ENCODE data around the gene FARS2.

FARS2 gene

DNA sequence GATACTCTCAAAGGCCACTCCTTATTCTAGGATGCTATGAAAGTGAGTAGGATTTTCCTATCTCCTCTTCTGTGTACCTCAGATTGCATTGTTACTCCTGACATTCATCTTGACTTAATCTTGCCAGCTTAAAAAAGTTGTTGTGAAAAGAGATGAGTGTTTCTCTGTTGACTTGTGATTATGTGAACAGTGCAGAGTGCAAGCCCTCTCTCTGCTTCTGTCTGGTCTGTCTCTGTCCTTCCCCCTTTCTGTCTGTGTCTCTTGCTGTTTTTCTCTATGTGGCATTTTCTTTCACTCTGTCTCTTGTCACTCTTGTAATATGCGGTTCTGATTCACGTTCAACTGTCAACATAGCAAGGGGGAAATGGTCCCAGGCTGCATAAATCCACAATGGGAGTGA, 306.6 kb downstream of the FARS2 start:
- H3K36me3 ChIP-seq (ENCODE audit: control insufficient read depth, insufficient read depth, low read length): no peaks in the 10 kb centered on the region
- H3K27me3 ChIP-seq (ENCODE audit: control insufficient read depth, insufficient read depth, low read length): no peaks in the 10 kb centered on the region
- no peak overlapping the region for H3K4me3 ChIP-seq (ENCODE audit: low read depth, low read length)
- no peaks in the 10 kb centered on the region for H3K9me3 ChIP-seq (ENCODE audit: control insufficient read depth, insufficient read depth, low read depth, low read length)
- H3K27ac ChIP-seq (ENCODE audit: low read depth, low read length): no peak overlapping the region
- peaks cover 17% of the 10 kb centered on the region for H3K4me1 ChIP-seq (ENCODE audit: control insufficient read depth, insufficient read depth, low read length)
- H3K9ac ChIP-seq (ENCODE audit: low read length): no peak overlapping the region

DNA sequence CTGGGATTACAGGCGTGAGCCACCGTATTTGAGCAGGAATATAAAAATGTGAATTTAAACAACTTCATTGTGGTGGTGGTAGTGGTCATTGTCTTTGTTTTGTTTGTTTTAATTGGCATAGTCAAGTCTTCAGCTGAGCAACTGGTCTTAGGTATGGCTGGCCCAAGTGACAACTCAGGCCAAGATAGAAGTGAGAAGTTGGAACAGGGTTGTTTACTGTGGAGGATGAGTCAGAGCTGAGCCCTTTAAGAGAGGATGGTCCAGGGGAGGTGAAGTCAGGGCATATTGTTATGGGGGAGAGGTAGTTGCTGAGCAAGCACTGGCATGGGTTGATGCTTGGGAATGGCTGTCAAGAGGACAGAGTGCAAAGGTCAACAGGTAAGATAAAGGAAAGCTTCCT, 308.2 kb downstream of the FARS2 start:
- no peak overlapping the region for H3K27ac ChIP-seq (ENCODE audit: low read depth, low read length)
- no peaks in the 10 kb centered on the region for H3K27me3 ChIP-seq (ENCODE audit: control insufficient read depth, insufficient read depth, low read length)
- no peak overlapping the region for H3K9ac ChIP-seq (ENCODE audit: low read length)
- peaks cover 2% of the 10 kb centered on the region; the same call in 1 of the 2 replicates for H3K9me3 ChIP-seq (ENCODE audit: control insufficient read depth, insufficient read depth, low read depth, low read length)
- H3K4me3 ChIP-seq (ENCODE audit: low read depth, low read length): no peak overlapping the region
- peaks cover 2% of the 10 kb centered on the region; the same call in 1 of the 2 replicates for H3K4me1 ChIP-seq (ENCODE audit: control insufficient read depth, insufficient read depth, low read length)
- no peaks in the 10 kb centered on the region for H3K36me3 ChIP-seq (ENCODE audit: control insufficient read depth, insufficient read depth, low read length)

GRCh38 chr6:5570641-5571040, 309.3 kb downstream of the FARS2 start:
- H3K27ac ChIP-seq (ENCODE audit: low read depth, low read length): no peak overlapping the region
- peaks cover 6% of the 10 kb centered on the region; the same call in 1 of the 2 replicates for H3K9me3 ChIP-seq (ENCODE audit: control insufficient read depth, insufficient read depth, low read depth, low read length)
- H3K27me3 ChIP-seq (ENCODE audit: control insufficient read depth, insufficient read depth, low read length): no peaks in the 10 kb centered on the region
- H3K36me3 ChIP-seq (ENCODE audit: control insufficient read depth, insufficient read depth, low read length): no peaks in the 10 kb centered on the region
- no peak overlapping the region for H3K4me3 ChIP-seq (ENCODE audit: low read depth, low read length)
- H3K9ac ChIP-seq (ENCODE audit: low read length): no peak overlapping the region
- H3K4me1 ChIP-seq (ENCODE audit: control insufficient read depth, insufficient read depth, low read length): no peaks in the 10 kb centered on the region

DNA sequence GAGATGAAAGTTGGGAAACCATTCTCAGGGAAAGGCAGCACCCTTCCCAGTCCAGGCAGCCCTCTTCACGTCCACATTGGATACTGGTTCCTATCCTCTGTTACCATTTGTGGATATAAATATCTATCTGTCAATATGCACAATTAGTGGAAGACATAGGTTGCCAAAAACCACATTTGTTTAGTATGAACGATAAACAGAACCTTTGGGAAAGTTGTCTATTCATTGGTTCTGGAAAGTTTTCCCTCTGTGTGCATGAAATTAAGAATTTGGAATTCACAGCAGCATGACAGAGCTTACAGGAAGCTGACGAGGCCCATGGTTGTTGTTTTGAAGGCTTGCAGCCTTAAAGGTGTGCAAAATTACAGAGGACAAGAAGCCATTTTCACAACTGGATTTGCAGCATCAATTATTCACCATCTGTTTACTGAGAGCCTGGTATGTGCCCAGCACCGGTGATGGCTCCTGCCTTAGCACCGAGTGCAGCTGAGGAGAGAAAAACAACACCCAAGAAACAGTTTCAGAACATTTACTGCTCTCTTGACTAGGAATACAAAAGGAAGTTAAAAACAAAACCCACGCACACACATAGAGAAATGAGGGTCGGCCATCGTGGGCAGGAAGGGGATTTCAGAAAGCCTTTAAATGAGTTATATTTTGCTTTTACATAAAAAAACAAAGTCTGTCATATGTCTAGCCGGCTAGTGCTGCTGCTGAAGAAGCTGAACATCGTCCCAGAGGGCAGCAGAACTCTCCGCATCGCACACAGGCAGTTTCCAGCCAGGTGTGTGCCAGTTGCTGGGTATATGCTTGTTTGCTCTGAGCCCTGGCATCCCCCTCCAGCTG, 319.6 kb downstream of the FARS2 start:
- peaks cover 4% of the 10 kb centered on the region; the same call in 1 of the 2 replicates for H3K9me3 ChIP-seq (ENCODE audit: control insufficient read depth, insufficient read depth, low read depth, low read length)
- H3K27ac ChIP-seq (ENCODE audit: low read depth, low read length): no peak overlapping the region
- no peak overlapping the region for H3K9ac ChIP-seq (ENCODE audit: low read length)
- no peaks in the 10 kb centered on the region for H3K27me3 ChIP-seq (ENCODE audit: control insufficient read depth, insufficient read depth, low read length)
- H3K36me3 ChIP-seq (ENCODE audit: control insufficient read depth, insufficient read depth, low read length): no peaks in the 10 kb centered on the region
- no peak overlapping the region for H3K4me3 ChIP-seq (ENCODE audit: low read depth, low read length)
- no peaks in the 10 kb centered on the region for H3K4me1 ChIP-seq (ENCODE audit: control insufficient read depth, insufficient read depth, low read length)

GRCh38 chr6:5582762-5583161, 321.4 kb downstream of the FARS2 start:
- no peak overlapping the region for H3K9ac ChIP-seq (ENCODE audit: low read length)
- no peak overlapping the region for H3K4me3 ChIP-seq (ENCODE audit: low read depth, low read length)
- H3K9me3 ChIP-seq (ENCODE audit: control insufficient read depth, insufficient read depth, low read depth, low read length): peaks cover 8% of the 10 kb centered on the region
- H3K27ac ChIP-seq (ENCODE audit: low read depth, low read length): no peak overlapping the region
- no peaks in the 10 kb centered on the region for H3K4me1 ChIP-seq (ENCODE audit: control insufficient read depth, insufficient read depth, low read length)
- no peaks in the 10 kb centered on the region for H3K27me3 ChIP-seq (ENCODE audit: control insufficient read depth, insufficient read depth, low read length)
- no peaks in the 10 kb centered on the region for H3K36me3 ChIP-seq (ENCODE audit: control insufficient read depth, insufficient read depth, low read length)

DNA sequence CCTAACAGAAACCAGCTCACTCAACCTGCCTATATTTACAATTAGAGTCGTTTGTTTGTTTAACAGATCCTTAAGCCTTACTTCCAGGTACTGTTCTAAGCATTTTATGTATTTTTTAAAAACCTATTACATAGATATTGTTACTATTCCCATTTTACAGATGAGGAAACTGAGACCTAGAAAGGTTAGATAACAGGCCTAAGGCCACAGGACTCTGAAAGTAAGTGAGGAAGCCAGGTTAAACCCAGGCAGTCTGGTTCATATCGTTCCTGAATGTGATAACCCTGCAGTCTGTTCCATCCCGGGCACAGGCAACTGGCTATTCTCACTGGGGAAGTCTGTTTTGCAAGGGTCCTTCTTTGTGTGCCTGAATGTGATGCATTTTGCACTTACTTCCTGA, 322.2 kb downstream of the FARS2 start:
- no peaks in the 10 kb centered on the region for H3K27me3 ChIP-seq (ENCODE audit: control insufficient read depth, insufficient read depth, low read length)
- H3K4me1 ChIP-seq (ENCODE audit: control insufficient read depth, insufficient read depth, low read length): no peaks in the 10 kb centered on the region
- no peak overlapping the region for H3K27ac ChIP-seq (ENCODE audit: low read depth, low read length)
- H3K36me3 ChIP-seq (ENCODE audit: control insufficient read depth, insufficient read depth, low read length): no peaks in the 10 kb centered on the region
- H3K4me3 ChIP-seq (ENCODE audit: low read depth, low read length): no peak overlapping the region
- no peak overlapping the region for H3K9ac ChIP-seq (ENCODE audit: low read length)
- H3K9me3 ChIP-seq (ENCODE audit: control insufficient read depth, insufficient read depth, low read depth, low read length): peaks cover 8% of the 10 kb centered on the region

DNA sequence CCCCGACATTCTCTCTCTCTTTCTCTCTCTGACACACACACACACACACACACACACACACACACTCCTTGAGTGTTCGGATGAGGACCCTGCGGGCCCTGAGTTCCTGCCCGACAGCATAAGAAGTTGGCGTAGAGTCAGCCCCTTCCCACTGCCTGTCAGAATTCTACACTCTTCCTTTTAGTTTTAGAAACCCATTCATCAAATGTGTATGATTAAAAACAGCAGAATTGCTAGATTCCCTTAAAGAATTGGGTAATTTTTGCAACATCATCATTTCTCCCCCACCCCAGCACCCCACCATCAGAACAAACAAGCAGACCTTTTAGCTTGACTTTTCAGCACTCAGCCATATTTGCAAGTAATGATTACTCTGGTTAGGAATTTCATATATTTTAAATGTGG, 322.8 kb downstream of the FARS2 start:
- Histone ChIP-seq H3K4me1 (ENCODE audit: control insufficient read depth, insufficient read depth, low read length) (no peaks in the 10 kb centered on the region), H3K27ac (ENCODE audit: low read depth, low read length) (no peak overlapping the region), H3K9me3 (ENCODE audit: control insufficient read depth, insufficient read depth, low read depth, low read length) (peaks cover 8% of the 10 kb centered on the region), H3K27me3 (ENCODE audit: control insufficient read depth, insufficient read depth, low read length) (no peaks in the 10 kb centered on the region), H3K36me3 (ENCODE audit: control insufficient read depth, insufficient read depth, low read length) (no peaks in the 10 kb centered on the region), H3K4me3 (ENCODE audit: low read depth, low read length) (no peak overlapping the region), H3K9ac (ENCODE audit: low read length) (no peak overlapping the region)

- no peak overlapping the region for H3K9ac ChIP-seq (ENCODE audit: low read length)
- no peak overlapping the region for H3K27ac ChIP-seq (ENCODE audit: low read depth, low read length)
Measured at GRCh38 chr6:5587648-5588047, 326.3 kb downstream of the FARS2 start.

DNA sequence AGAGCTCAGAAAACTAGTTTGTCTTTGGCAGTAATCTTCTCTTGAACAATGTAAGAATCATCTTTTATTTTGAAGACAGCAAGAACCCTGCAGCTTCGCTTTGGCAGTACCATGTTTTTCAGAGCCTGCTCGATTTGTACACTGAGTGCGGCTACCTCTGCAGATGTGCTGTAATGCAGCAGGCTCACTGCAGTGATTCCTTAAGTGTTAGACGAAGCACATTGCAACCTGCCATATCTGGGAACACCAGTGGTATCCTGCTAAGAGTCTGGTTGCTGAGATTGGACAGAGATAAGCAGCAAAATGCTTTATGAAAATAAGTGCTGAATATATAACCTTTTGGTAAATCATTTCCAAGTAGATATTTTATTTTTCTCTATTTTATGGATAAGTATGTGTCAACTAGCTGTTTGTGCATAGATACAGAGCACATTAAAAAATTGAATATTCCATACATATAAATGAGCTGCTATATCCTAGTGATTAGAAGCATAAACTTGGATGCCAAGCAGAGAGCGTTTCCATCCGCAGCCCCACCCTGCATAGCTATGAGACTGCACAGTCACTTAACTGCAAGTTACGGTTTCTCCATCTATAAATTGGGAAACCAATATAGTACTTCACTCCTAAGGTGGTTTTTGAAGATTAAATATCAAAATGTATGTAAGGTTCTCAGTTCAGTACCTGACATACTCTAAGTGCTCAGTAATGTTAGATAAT, 328.3 kb downstream of the FARS2 start:
- H3K27ac ChIP-seq (ENCODE audit: low read depth, low read length): no peak overlapping the region
- H3K4me1 ChIP-seq (ENCODE audit: control insufficient read depth, insufficient read depth, low read length): no peaks in the 10 kb centered on the region
- H3K9me3 ChIP-seq (ENCODE audit: control insufficient read depth, insufficient read depth, low read depth, low read length): peaks cover 8% of the 10 kb centered on the region
- H3K36me3 ChIP-seq (ENCODE audit: control insufficient read depth, insufficient read depth, low read length): no peaks in the 10 kb centered on the region
- no peak overlapping the region for H3K9ac ChIP-seq (ENCODE audit: low read length)
- no peak overlapping the region for H3K4me3 ChIP-seq (ENCODE audit: low read depth, low read length)
- H3K27me3 ChIP-seq (ENCODE audit: control insufficient read depth, insufficient read depth, low read length): no peaks in the 10 kb centered on the region

More at GRCh38 chr6:5587648-5588047, 326.3 kb downstream of the FARS2 start:
- H3K4me3 ChIP-seq (ENCODE audit: low read depth, low read length): no peak overlapping the region
- no peaks in the 10 kb centered on the region for H3K4me1 ChIP-seq (ENCODE audit: control insufficient read depth, insufficient read depth, low read length)
- no peaks in the 10 kb centered on the region for H3K36me3 ChIP-seq (ENCODE audit: control insufficient read depth, insufficient read depth, low read length)
- no peaks in the 10 kb centered on the region for H3K27me3 ChIP-seq (ENCODE audit: control insufficient read depth, insufficient read depth, low read length)
- H3K9me3 ChIP-seq (ENCODE audit: control insufficient read depth, insufficient read depth, low read depth, low read length): peaks cover 8% of the 10 kb centered on the region

DNA sequence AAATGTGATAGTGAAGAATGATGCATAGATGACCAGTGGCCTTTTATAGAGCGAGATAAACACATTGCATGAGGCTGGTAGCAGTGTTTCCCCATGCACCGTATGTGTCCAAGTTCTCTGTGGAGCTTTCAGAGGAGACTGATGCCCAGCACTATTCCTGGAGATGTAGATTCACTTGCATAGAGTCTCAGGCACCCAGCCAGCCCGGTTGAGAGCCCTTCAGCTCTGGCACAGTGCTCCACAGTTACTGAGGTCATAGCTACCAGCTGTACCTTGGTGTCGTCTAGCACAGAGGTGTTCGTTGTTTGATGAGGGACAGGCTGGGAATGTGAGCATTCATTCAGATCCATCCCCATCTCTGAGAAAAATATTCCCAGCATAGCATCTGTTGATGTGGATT, 328.9 kb downstream of the FARS2 start:
- Histone ChIP-seq H3K27me3 (ENCODE audit: control insufficient read depth, insufficient read depth, low read length) (no peaks in the 10 kb centered on the region), H3K36me3 (ENCODE audit: control insufficient read depth, insufficient read depth, low read length) (no peaks in the 10 kb centered on the region), H3K27ac (ENCODE audit: low read depth, low read length) (no peak overlapping the region)

DNA sequence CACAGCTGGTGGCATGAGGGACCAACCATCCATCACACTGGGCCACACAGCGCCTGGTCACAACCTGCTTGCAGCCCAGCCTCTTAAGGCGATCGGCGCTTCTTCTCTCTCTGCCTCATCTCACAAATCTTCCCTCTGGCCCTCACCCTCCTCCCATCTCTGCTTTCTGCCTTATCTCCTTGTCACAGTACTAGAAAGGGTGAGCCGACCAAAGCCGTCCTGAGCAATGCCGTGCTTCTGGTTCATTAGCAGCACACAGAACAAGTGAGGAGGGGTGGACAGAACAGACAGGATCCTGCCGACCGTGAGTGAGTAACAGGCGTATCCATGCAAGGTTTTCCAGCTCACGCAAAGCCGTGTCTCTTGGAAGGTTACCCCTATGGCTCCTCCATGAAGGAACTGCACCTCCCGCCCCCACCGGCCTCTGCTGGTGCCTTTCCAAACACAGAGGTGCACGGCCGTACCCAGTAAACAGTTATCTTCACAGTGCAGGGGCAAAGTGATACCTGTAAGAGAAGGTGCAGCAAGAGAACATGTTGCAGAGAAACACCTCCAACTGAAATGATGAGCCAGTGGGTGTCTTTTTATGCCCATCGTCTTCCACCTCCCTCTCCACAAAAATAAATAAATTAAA, 331.7 kb downstream of the FARS2 start:
- Histone ChIP-seq H3K9me3 (ENCODE audit: control insufficient read depth, insufficient read depth, low read depth, low read length) (no peaks in the 10 kb centered on the region), H3K4me1 (ENCODE audit: control insufficient read depth, insufficient read depth, low read length) (no peaks in the 10 kb centered on the region), H3K4me3 (ENCODE audit: low read depth, low read length) (no peak overlapping the region), H3K36me3 (ENCODE audit: control insufficient read depth, insufficient read depth, low read length) (no peaks in the 10 kb centered on the region), H3K9ac (ENCODE audit: low read length) (no peak overlapping the region), H3K27ac (ENCODE audit: low read depth, low read length) (no peak overlapping the region), H3K27me3 (ENCODE audit: control insufficient read depth, insufficient read depth, low read length) (no peaks in the 10 kb centered on the region)

More for the DNA sequence above, 328.9 kb downstream of the FARS2 start:
- H3K9ac ChIP-seq (ENCODE audit: low read length): no peak overlapping the region
- H3K9me3 ChIP-seq (ENCODE audit: control insufficient read depth, insufficient read depth, low read depth, low read length): peaks cover 8% of the 10 kb centered on the region
- no peak overlapping the region for H3K4me3 ChIP-seq (ENCODE audit: low read depth, low read length)
- H3K4me1 ChIP-seq (ENCODE audit: control insufficient read depth, insufficient read depth, low read length): no peaks in the 10 kb centered on the region

Data from HUES6 (cell line).